GM12872 (cell line): Measurements from ENCODE around the gene CYP1B1.

Experiments used
- CTCF ChIP-seq: IDR thresholded peaks from 3 replicates; pipeline ENCODE4 v1.5.1; 2011; ENCODE audit warnings: low read depth, mild to moderate bottlenecking, low read length, moderate library complexity; ENCODE audit not compliant: insufficient read depth

The CYP1B1 gene

GRCh38 chr2:38037757-38038621, 38.0 kb downstream of the CYP1B1 start:
- peak; percentile 67 for TF ChIP-seq CTCF

GRCh38 chr2:38037325-38037724, 38.6 kb downstream of the CYP1B1 start:
- TF ChIP-seq CTCF = no peak

DNA sequence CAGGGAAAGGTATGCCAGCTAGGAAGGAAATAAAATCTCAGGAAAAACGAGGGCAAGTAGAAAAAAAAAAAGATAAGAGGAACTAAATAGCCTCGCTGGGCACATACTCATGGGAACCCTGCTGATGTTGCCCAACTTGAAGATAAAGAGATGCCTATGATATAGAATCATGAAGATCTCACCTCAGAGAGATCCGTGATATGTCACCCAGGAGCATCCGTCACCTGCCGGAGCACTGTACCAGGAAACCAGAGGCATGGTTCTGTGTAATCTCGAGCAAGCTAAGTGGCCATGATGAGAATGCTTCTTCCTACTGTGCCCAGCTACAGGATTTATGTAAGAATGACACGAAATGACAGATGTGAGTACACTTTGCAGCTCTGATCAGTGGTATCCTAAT, 40.0 kb downstream of the CYP1B1 start:
- no peak for TF ChIP-seq CTCF

DNA sequence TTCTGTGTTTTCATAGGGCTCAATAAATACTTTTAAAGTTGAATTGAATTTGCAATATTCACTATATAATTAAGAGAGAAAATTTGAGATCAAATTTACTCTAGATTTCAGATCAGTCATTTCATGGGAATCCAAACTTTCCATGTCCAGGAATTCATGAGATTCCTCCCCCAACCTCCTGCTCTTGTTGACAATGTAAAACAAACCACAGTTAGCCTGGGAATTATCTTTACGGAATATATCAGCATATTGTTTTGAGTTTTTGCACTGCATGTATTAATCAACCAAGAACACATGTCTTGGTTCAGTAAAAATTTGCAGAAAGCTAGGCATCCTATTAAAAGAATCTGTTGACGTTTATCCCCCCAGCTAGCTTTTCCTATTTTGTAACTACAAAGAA, 42.3 kb downstream of the CYP1B1 start:
- TF ChIP-seq CTCF = no peak

GRCh38 chr2:38032946-38033345, 43.0 kb downstream of the CYP1B1 start:
- TF ChIP-seq CTCF = no peak

DNA sequence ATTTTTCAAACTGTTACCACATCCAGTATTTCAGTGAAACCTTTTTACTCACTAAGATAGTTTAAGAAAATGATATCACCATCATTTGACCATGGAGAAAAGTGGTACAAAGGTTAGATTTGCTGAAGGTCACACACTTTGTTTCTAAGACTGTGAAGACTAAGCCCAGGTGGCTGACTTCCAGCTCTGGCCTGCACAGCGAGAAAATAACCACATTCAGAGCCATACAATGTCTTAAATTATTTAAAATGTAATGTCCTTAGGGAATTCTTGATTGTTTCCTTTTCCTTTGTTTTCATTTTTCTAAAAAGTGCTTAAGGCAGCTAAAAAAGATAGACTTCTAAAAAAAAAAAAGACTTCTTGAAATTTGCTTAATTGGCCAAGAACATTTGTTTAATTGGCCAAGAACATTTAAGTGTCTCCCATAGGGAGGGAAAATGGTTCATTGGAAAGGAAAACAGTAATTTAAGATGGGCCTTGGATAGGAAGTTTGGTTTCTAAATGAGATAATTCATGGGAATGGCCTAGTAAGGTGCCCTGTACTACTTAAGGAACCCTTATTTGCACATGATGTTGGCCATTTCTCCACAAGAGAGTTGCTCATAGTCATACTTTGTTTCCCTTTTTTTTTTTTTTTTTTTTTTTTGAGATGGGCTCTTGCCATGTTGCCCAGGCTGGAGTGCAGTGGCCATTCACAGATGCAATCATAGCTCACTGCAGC, 45.2 kb downstream of the CYP1B1 start:
- no peak for TF ChIP-seq CTCF

GRCh38 chr2:38029512-38029911, 46.4 kb downstream of the CYP1B1 start:
- no peak for TF ChIP-seq CTCF
